Activated naive CD4-positive, alpha-beta T cell treated with anti-CD3 and anti-CD28 coated beads for 36 hours (primary cell): ENCODE results near the gene SPINT2. TPM values are rescaled to one million over a fixed set of nuclear protein-coding genes. Genes with fewer than 3 reads are reported as not detected.
"Not testable (repeated sequence)": the region's sequence is repeated elsewhere in the genome, so short reads cannot be mapped to it uniquely, and the experiment has no call there.

ENCODE experiments used
- CTCF ChIA-PET: fragments of 350-600 bp; sonication (Branson Sonifier 250); formaldehyde crosslinking; loops from one replicate; lab custom pipeline; 2021; ENCODE audit warnings: antibody characterized with exemption; lab: Charles Lee
- DNase-seq: peaks from one replicate; pipeline ENCODE4 v3.0.0-alpha.2; 2020
- H3K27ac Mint-ChIP-seq: one replicate; pipeline ENCODE4 v1.8.0; 2021; ENCODE audit warnings: mild to moderate bottlenecking, mixed read lengths
- H3K27me3 Mint-ChIP-seq: one replicate; pipeline ENCODE4 v1.8.0; 2021; ENCODE audit warnings: low read depth, mixed read lengths
- H3K36me3 Mint-ChIP-seq: one replicate; pipeline ENCODE4 v1.8.0; 2021; ENCODE audit warnings: low read depth, mixed read lengths
- H3K4me1 Mint-ChIP-seq: one replicate; pipeline ENCODE4 v1.8.0; 2021; ENCODE audit warnings: low read depth, mixed read lengths
- H3K4me3 Mint-ChIP-seq: one replicate; pipeline ENCODE4 v1.8.0; 2021; ENCODE audit warnings: mild to moderate bottlenecking, moderate library complexity, mixed read lengths
- H3K9me3 Mint-ChIP-seq: one replicate; pipeline ENCODE4 v1.8.0; 2021; ENCODE audit warnings: mixed read lengths
- intact Hi-C: fragments of 100-400 bp; cut with micrococcal nuclease; formaldehyde crosslinking; loops from one replicate; pipeline ENCODE4 v1.15.1; 2023
- total RNA-seq, 2 experiments: library from RNA; stranded (reverse); gene quantifications; one replicate each; pipeline ENCODE4 v1.2.3, GENCODE V29; 2021

SPINT2 gene
- total RNA-seq, 2 experiments from 2014 or later: 35.3 to 36.5 TPM

GRCh38 chr19:38336638-38337359, 72.4 kb downstream of the SPINT2 start:
- Mint-ChIP-seq H3K4me1 (peaks cover 14% of the 10 kb centered on the region), H3K9me3 (no peaks in the 10 kb centered on the region), H3K36me3 (no peaks in the 10 kb centered on the region), H3K27ac (peak overlapping the region; percentile 96), H3K27me3 (no peaks in the 10 kb centered on the region), H3K4me3 (peak overlapping the region; percentile 96)
- CTCF ChIA-PET: interaction anchor here (0.7 to 2.6 kb wide), 5 partner anchors 37 to 98 kb away, joined by 3 to 31 read pairs (median 4); partner anchors contain the start of genes PSMD8 and SPINT2
- peak; percentile 98 for DNase-seq
- intact Hi-C loops: loop anchor here (1.0 to 5.0 kb wide), 10 partner anchors 24 to 1119 kb away; partner anchors contain the start of genes EIF3K, NFKBIB, PSMD8 and SIPA1L3

- Mint-ChIP-seq H3K9me3 (no peaks in the 10 kb centered on the region), H3K27me3 (no peaks in the 10 kb centered on the region), H3K27ac (peak overlapping the region; percentile 96), H3K4me1 (peaks cover 14% of the 10 kb centered on the region), H3K36me3 (no peaks in the 10 kb centered on the region), H3K4me3 (peak overlapping the region; percentile 96)
- CTCF ChIA-PET: interaction anchor here (0.7 to 1.3 kb wide), 3 partner anchors 37 to 93 kb away, joined by 3 to 4 read pairs (median 3); partner anchors contain the start of genes PSMD8 and SPINT2
- intact Hi-C loops: loop anchor here (2.0 to 5.0 kb wide), 4 partner anchors 23 to 1120 kb away; partner anchors contain the start of genes EIF3K and ZNF383
- no peak for DNase-seq
These were observed 72.9 kb downstream of the SPINT2 start for GRCh38 chr19:38337360-38337653.

GRCh38 chr19:38339011-38339410, 74.6 kb downstream of the SPINT2 start:
- H3K9me3 Mint-ChIP-seq: not testable (repeated sequence)

GRCh38 chr19:38340927-38341326, 76.6 kb downstream of the SPINT2 start:
- Mint-ChIP-seq H3K4me3 (no peak overlapping the region), H3K4me1 (peaks cover 14% of the 10 kb centered on the region), H3K9me3 (no peaks in the 10 kb centered on the region), H3K27ac (no peak overlapping the region), H3K36me3 (no peaks in the 10 kb centered on the region), H3K27me3 (no peaks in the 10 kb centered on the region)
- CTCF ChIA-PET: no interaction called here
- intact Hi-C loops: no loop called here
- no peak for DNase-seq

More at GRCh38 chr19:38339011-38339410, 74.6 kb downstream of the SPINT2 start:
- not testable (repeated sequence) for H3K27ac Mint-ChIP-seq, H3K4me3 Mint-ChIP-seq, H3K27me3 Mint-ChIP-seq, H3K36me3 Mint-ChIP-seq, DNase-seq
- H3K4me1 Mint-ChIP-seq: peaks cover 14% of the 10 kb centered on the region
- CTCF ChIA-PET: interaction anchor here (1.2 to 1.4 kb wide), 2 partner anchors 23 to 436 kb away, joined by 3 read pairs; no protein-coding TSS in a partner anchor
- intact Hi-C loops: loop anchor here (5.0 kb wide), 1 partner anchor 1122 kb away; the partner anchor contains the start of gene ZNF383

Other genes starting within 250 kb of the SPINT2 start
- gene DPF1, start 40.4 kb upstream of the SPINT2 start, total RNA-seq: under 1 TPM; 0.41 to 0.77 TPM
- gene PPP1R14A, start 8.2 kb upstream of the SPINT2 start, total RNA-seq: not detected
- not detected for gene C19orf33, start 39.7 kb downstream of the SPINT2 start, total RNA-seq
- 10 to 100 TPM; 56.0 to 61.1 TPM for gene YIF1B, start 51.4 kb downstream of the SPINT2 start, total RNA-seq
- 1 to 10 TPM; 4.7 to 5.8 TPM for gene KCNK6, start 55.3 kb downstream of the SPINT2 start, total RNA-seq
- gene CATSPERG, start 71.3 kb downstream of the SPINT2 start, total RNA-seq: 1 to 10 TPM; 2.5 to 2.7 TPM
- gene PSMD8, start 110.0 kb downstream of the SPINT2 start, total RNA-seq: 100 to 1,000 TPM; 194 to 204 TPM
- under 1 TPM; 0.26 to 0.40 TPM for gene GGN, start 123.5 kb downstream of the SPINT2 start, total RNA-seq
- gene SPRED3, start 124.1 kb downstream of the SPINT2 start, total RNA-seq: 1 to 10 TPM; 1.6 to 1.7 TPM
- gene FAM98C, start 138.5 kb downstream of the SPINT2 start, total RNA-seq: 10 to 100 TPM; 21.5 to 27.0 TPM
- gene RASGRP4, start 161.6 kb downstream of the SPINT2 start, total RNA-seq: under 1 TPM; 0.30 to 0.41 TPM
- 1 to 10 TPM in 1 of 2 experiments, under 1 TPM in 1; 0.96 to 1.6 TPM for gene RYR1, start 169.1 kb downstream of the SPINT2 start, total RNA-seq